ENCODE data around the gene TCFL5.

Gene TCFL5

DNA sequence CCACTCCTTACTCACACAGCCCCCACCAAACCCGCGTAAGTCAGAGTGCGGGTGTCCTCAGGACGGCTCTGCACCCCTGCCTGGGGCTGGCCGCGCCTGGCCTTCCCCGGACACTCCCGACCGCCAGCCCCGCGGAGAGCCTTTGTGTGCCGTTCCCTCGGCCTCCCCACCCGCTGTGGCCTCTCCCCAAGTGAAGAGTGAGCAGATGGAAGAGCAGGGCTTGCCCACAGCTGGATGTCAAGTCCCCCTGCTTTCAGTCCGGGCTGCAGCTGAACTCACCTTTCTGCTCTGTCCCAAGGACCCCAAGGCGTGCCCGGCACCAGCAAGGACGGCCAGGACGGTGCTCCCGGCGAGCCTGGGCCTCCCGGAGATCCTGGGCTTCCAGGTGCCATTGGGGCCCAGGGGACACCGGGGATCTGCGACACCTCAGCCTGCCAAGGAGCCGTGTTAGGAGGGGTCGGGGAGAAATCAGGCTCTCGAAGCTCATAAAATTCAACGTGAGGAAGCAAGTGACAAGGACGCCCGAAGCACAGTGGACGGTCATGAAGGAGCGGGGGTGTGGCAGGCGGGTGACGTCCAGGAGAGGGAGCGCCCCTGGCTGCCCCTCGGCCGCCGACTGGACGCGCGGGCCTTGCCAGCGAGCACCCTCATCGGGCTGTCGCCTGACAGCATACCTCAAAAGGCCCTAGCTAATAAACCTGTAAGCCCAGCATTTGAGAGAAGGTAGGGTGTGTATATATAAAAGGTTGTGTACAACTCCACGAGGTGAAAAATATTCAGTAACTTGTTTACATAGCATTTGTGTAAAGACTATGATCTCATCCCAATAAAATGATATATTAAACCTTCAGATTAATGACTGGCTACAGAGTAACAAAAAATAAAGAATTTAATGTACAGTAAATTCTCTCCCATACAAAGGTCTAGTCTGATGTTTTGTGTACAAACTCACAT lies 21.1 kb downstream of the TCFL5 start:
- Histone ChIP-seq H3K27me3 (replicated peaks in 2 of 5; ENCODE audit: control insufficient read depth in 4 of 5, insufficient read depth in 5 of 5, low read length in 4 of 5) (no peaks in the 10 kb centered on the region), H3K4me1 (ENCODE audit: control extremely low read depth in 1 of 4, control insufficient read depth in 4 of 4, insufficient read depth in 4 of 4, low read length in 3 of 4) (peaks cover 0 to 3% (median 0%) of the 10 kb centered on the region in 4 experiments), H3K4me3 (ENCODE audit: control insufficient read depth in 1 of 7, extremely low read depth in 1 of 7, insufficient read depth in 4 of 7, low read depth in 2 of 7, low read length in 6 of 7) (no peak overlapping the region), H3K9me3 (ENCODE audit: control extremely low read depth in 1 of 5, control insufficient read depth in 4 of 5, insufficient read depth in 2 of 5, low read depth in 1 of 5, low read length in 4 of 5) (no peaks in the 10 kb centered on the region), H3K36me3 (ENCODE audit: control insufficient read depth in 4 of 4, insufficient read depth in 4 of 4, low read length in 3 of 4) (no peaks in the 10 kb centered on the region), H3K27ac (ENCODE audit: insufficient read depth in 1 of 2, low read depth in 1 of 2, low read length in 2 of 2, poor library complexity in 1 of 2, severe bottlenecking in 2 of 2) (no peak overlapping the region)
- ChIA-PET CTCF (interaction anchor here (1.6 kb wide), 1 partner anchor 18 kb away, joined by 4 read pairs; no protein-coding TSS in a partner anchor), POLR2A (no interaction called here)
- DNase-seq = no peak
- WGBS (ENCODE audit: insufficient coverage) = 96% methylated on average over 41 of the region's 45 CpGs

DNA sequence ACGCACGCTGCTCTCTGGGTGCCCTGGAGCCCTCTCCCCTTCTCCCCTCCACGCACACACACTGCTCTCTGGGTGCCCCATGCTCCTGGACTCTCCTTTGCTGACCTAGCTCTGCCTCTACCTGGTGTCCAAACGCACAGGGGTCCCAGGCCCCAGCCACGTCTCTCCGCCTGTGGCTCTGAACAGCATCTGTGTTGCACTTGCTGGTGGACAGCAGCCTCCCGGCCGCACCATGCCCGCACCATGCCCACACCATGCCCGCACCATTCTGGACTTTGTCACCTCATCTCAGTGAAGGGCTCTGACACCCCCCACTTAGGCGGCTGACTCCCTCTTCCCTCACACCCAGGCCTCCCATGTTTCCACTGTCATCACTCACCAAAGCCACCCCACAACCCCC lies 21.8 kb downstream of the TCFL5 start:
- ChIA-PET POLR2A (no interaction called here), CTCF (interaction anchor here (1.7 kb wide), 1 partner anchor 15 kb away, joined by 3 read pairs; no protein-coding TSS in a partner anchor)
- no peaks in the 10 kb centered on the region for H3K36me3 ChIP-seq (ENCODE audit: control insufficient read depth in 4 of 4, insufficient read depth in 4 of 4, low read length in 3 of 4)
- DNase-seq = no peak
- no peaks in the 10 kb centered on the region for H3K9me3 ChIP-seq (ENCODE audit: control extremely low read depth in 1 of 5, control insufficient read depth in 4 of 5, insufficient read depth in 2 of 5, low read depth in 1 of 5, low read length in 4 of 5)
- peaks cover 0 to 3% (median 0%) of the 10 kb centered on the region in 4 experiments for H3K4me1 ChIP-seq (ENCODE audit: control extremely low read depth in 1 of 4, control insufficient read depth in 4 of 4, insufficient read depth in 4 of 4, low read length in 3 of 4)
- 97% methylated on average over 11 of the region's 11 CpGs for WGBS (ENCODE audit: insufficient coverage)
- H3K27ac ChIP-seq (ENCODE audit: insufficient read depth in 1 of 2, low read depth in 1 of 2, low read length in 2 of 2, poor library complexity in 1 of 2, severe bottlenecking in 2 of 2) = no peak overlapping the region
- H3K27me3 ChIP-seq (replicated peaks in 2 of 5; ENCODE audit: control insufficient read depth in 4 of 5, insufficient read depth in 5 of 5, low read length in 4 of 5) = no peaks in the 10 kb centered on the region
- H3K4me3 ChIP-seq (ENCODE audit: control insufficient read depth in 1 of 7, extremely low read depth in 1 of 7, insufficient read depth in 4 of 7, low read depth in 2 of 7, low read length in 6 of 7) = no peak overlapping the region

DNA sequence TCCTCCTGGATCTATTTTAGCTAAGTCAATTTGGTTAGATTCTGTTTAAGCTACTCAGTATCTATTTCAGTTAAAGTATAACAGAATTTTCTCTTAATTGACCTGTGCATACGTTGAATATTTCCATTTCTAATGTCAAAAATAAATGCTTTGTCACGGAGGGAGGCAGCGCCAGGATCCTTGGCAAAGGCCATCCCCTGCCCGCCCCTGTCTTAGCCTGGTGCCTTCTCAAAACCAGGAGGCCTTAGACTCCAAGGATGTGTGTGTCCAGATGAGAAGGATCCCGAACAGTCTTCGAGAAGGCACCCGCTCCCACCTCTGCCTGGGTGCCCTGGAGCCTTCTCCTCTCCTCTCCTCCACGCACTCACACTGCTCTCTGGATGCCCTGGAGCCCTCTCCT lies 22.4 kb downstream of the TCFL5 start:
- POLR2A ChIA-PET = no interaction called here
- WGBS (ENCODE audit: insufficient coverage) = 93% methylated on average over 3 of the region's 8 CpGs

DNA sequence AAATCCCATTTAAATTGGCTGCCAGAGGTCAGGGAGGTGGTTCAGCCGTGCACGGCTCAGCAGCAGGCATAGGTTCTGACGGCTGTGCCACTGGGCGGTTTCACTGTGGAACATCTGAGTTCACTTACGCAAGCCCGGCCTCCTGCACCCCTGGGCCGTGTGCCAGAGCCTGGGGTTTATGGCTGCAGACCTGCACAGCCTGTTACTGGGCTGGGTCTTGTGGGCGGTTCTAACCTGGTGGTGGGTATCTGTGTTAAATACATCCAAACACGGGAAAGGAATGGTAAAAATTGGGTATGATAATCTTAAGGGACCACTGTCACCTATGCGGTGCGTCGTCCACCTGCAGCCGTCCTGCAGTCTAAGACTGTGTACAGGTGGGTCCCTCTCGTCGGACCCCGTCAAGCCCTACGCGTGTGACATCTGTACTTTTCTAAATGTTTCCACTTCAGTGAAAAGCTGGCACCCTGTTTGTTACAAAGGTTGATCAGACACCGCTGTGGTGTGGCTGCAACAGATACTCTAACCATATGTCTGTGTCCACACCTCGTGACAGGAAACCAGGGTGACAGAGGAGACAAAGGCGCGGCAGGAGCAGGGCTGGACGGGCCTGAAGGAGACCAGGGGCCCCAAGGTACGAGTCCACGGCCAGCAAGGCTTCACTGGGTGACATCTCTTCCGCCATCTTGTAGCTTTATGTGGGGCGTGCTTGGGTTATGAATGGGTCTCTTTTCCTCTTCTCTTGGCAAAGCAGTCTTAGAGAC lies 23.3 kb downstream of the TCFL5 start:
- Histone ChIP-seq H3K4me3 (ENCODE audit: control insufficient read depth in 1 of 7, extremely low read depth in 1 of 7, insufficient read depth in 4 of 7, low read depth in 2 of 7, low read length in 6 of 7) (no peak overlapping the region), H3K27me3 (replicated peaks in 2 of 5; ENCODE audit: control insufficient read depth in 4 of 5, insufficient read depth in 5 of 5, low read length in 4 of 5) (no peaks in the 10 kb centered on the region), H3K9me3 (ENCODE audit: control extremely low read depth in 1 of 5, control insufficient read depth in 4 of 5, insufficient read depth in 2 of 5, low read depth in 1 of 5, low read length in 4 of 5) (no peaks in the 10 kb centered on the region), H3K4me1 (ENCODE audit: control extremely low read depth in 1 of 4, control insufficient read depth in 4 of 4, insufficient read depth in 4 of 4, low read length in 3 of 4) (peaks cover 0 to 3% (median 0%) of the 10 kb centered on the region in 4 experiments), H3K27ac (ENCODE audit: insufficient read depth in 1 of 2, low read depth in 1 of 2, low read length in 2 of 2, poor library complexity in 1 of 2, severe bottlenecking in 2 of 2) (no peak overlapping the region), H3K36me3 (ENCODE audit: control insufficient read depth in 4 of 4, insufficient read depth in 4 of 4, low read length in 3 of 4) (no peaks in the 10 kb centered on the region)
- ChIA-PET CTCF (interaction anchor here (1.7 kb wide), 1 partner anchor 13 kb away, joined by 3 read pairs; no protein-coding TSS in a partner anchor), POLR2A (interaction anchor here (0.6 kb wide), 1 partner anchor 214 kb away, joined by 3 read pairs; no protein-coding TSS in a partner anchor)
- 92% methylated on average over 26 of the region's 27 CpGs for WGBS (ENCODE audit: insufficient coverage)
- no peak for DNase-seq

More for the DNA sequence above, 22.4 kb downstream of the TCFL5 start:
- Histone ChIP-seq H3K36me3 (ENCODE audit: control insufficient read depth in 4 of 4, insufficient read depth in 4 of 4, low read length in 3 of 4) (no peaks in the 10 kb centered on the region), H3K27me3 (replicated peaks in 2 of 5; ENCODE audit: control insufficient read depth in 4 of 5, insufficient read depth in 5 of 5, low read length in 4 of 5) (no peaks in the 10 kb centered on the region), H3K27ac (ENCODE audit: insufficient read depth in 1 of 2, low read depth in 1 of 2, low read length in 2 of 2, poor library complexity in 1 of 2, severe bottlenecking in 2 of 2) (no peak overlapping the region), H3K9me3 (ENCODE audit: control extremely low read depth in 1 of 5, control insufficient read depth in 4 of 5, insufficient read depth in 2 of 5, low read depth in 1 of 5, low read length in 4 of 5) (no peaks in the 10 kb centered on the region), H3K4me1 (ENCODE audit: control extremely low read depth in 1 of 4, control insufficient read depth in 4 of 4, insufficient read depth in 4 of 4, low read length in 3 of 4) (peaks cover 0 to 3% (median 0%) of the 10 kb centered on the region in 4 experiments), H3K4me3 (ENCODE audit: control insufficient read depth in 1 of 7, extremely low read depth in 1 of 7, insufficient read depth in 4 of 7, low read depth in 2 of 7, low read length in 6 of 7) (no peak overlapping the region)
- CTCF ChIA-PET = interaction anchor here (0.6 to 1.7 kb wide), 4 partner anchors 14 to 246 kb away, joined by 3 to 4 read pairs (median 3); no protein-coding TSS in a partner anchor
- no peak for DNase-seq

DNA sequence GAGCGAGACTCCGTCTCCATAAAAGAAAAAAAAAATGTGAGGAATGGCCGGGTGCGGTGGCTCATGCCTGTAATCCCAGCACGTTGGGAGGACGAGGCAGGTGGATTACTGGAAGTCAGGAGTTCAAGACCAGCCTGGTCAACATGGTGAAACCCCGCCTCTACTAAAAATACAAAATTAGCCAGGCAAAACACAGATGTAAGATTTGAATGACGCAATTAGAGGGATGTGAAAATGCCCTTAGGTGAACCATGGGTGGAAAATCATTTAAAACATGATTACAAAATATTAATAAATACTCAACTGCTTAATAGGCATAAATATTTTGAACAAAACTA lies 23.9 kb downstream of the TCFL5 start:
- Histone ChIP-seq H3K9me3 (ENCODE audit: control extremely low read depth in 1 of 5, control insufficient read depth in 4 of 5, insufficient read depth in 2 of 5, low read depth in 1 of 5, low read length in 4 of 5) (no peaks in the 10 kb centered on the region), H3K4me1 (ENCODE audit: control extremely low read depth in 1 of 4, control insufficient read depth in 4 of 4, insufficient read depth in 4 of 4, low read length in 3 of 4) (peaks cover 0 to 7% (median 4%) of the 10 kb centered on the region in 4 experiments), H3K4me3 (ENCODE audit: control insufficient read depth in 1 of 7, extremely low read depth in 1 of 7, insufficient read depth in 4 of 7, low read depth in 2 of 7, low read length in 6 of 7) (no peak overlapping the region), H3K27ac (ENCODE audit: insufficient read depth in 1 of 2, low read depth in 1 of 2, low read length in 2 of 2, poor library complexity in 1 of 2, severe bottlenecking in 2 of 2) (no peak overlapping the region), H3K36me3 (ENCODE audit: control insufficient read depth in 4 of 4, insufficient read depth in 4 of 4, low read length in 3 of 4) (no peaks in the 10 kb centered on the region), H3K27me3 (replicated peaks in 2 of 5; ENCODE audit: control insufficient read depth in 4 of 5, insufficient read depth in 5 of 5, low read length in 4 of 5) (no peaks in the 10 kb centered on the region)
- ChIA-PET CTCF (no interaction called here), POLR2A (no interaction called here)
- DNase-seq = no peak
- WGBS (ENCODE audit: insufficient coverage) = 91% methylated on average over 6 of the region's 8 CpGs

GRCh38 chr20:62836967-62837490 lies 24.6 kb downstream of the TCFL5 start:
- H3K27me3 ChIP-seq (replicated peaks in 2 of 5; ENCODE audit: control insufficient read depth in 4 of 5, insufficient read depth in 5 of 5, low read length in 4 of 5) = no peaks in the 10 kb centered on the region
- no peak overlapping the region for H3K27ac ChIP-seq (ENCODE audit: insufficient read depth in 1 of 2, low read depth in 1 of 2, low read length in 2 of 2, poor library complexity in 1 of 2, severe bottlenecking in 2 of 2)
- POLR2A ChIA-PET = no interaction called here
- DNase-seq = no peak
- WGBS (ENCODE audit: insufficient coverage) = 99% methylated on average over 17 of the region's 19 CpGs
- CTCF ChIA-PET = interaction anchor here (0.9 to 1.4 kb wide), 3 partner anchors 8 to 17 kb away, joined by 3 read pairs; no protein-coding TSS in a partner anchor
- no peak overlapping the region for H3K4me3 ChIP-seq (ENCODE audit: control insufficient read depth in 1 of 7, extremely low read depth in 1 of 7, insufficient read depth in 4 of 7, low read depth in 2 of 7, low read length in 6 of 7)
- peaks cover 0 to 14% (median 11%) of the 10 kb centered on the region in 4 experiments for H3K4me1 ChIP-seq (ENCODE audit: control extremely low read depth in 1 of 4, control insufficient read depth in 4 of 4, insufficient read depth in 4 of 4, low read length in 3 of 4)
- H3K9me3 ChIP-seq (ENCODE audit: control extremely low read depth in 1 of 5, control insufficient read depth in 4 of 5, insufficient read depth in 2 of 5, low read depth in 1 of 5, low read length in 4 of 5) = no peaks in the 10 kb centered on the region
- H3K36me3 ChIP-seq (ENCODE audit: control insufficient read depth in 4 of 4, insufficient read depth in 4 of 4, low read length in 3 of 4) = no peaks in the 10 kb centered on the region

Data from common myeloid progenitor, CD34-positive (primary cell).